Uterus (tissue), 2 donors: ENCODE data around the gene AQR.

Source experiments
- CTCF ChIP-seq, 4 experiments: fragments of 200-600 bp in 2 of 4; fragments of 450-650 bp in 2 of 4; sonication (generic) in 2 of 4; IDR thresholded peaks; one replicate each; pipeline ENCODE4 v1.5.1; 2016 to 2019; ENCODE audit warnings: antibody characterized with exemption in 4 of 4, mild to moderate bottlenecking in 2 of 4, moderate library complexity in 1 of 4
- POLR2A ChIP-seq, 2 donors: fragments of 450-650 bp; IDR thresholded peaks; one replicate each; pipeline ENCODE4 v1.6.1; 2016; ENCODE audit warnings: antibody characterized with exemption in 2 of 2, mild to moderate bottlenecking in 1 of 2, moderate library complexity in 1 of 2

GRCh38 chr15:34855893-34856292, 113.6 kb downstream of the AQR start:
- no peak for TF ChIP-seq CTCF (IDR thresholded peaks at IDR 0.05)
- TF ChIP-seq POLR2A (IDR thresholded peaks at IDR 0.05): no peak
